Measurements from ENCODE around the gene ADCK2.

DNA sequence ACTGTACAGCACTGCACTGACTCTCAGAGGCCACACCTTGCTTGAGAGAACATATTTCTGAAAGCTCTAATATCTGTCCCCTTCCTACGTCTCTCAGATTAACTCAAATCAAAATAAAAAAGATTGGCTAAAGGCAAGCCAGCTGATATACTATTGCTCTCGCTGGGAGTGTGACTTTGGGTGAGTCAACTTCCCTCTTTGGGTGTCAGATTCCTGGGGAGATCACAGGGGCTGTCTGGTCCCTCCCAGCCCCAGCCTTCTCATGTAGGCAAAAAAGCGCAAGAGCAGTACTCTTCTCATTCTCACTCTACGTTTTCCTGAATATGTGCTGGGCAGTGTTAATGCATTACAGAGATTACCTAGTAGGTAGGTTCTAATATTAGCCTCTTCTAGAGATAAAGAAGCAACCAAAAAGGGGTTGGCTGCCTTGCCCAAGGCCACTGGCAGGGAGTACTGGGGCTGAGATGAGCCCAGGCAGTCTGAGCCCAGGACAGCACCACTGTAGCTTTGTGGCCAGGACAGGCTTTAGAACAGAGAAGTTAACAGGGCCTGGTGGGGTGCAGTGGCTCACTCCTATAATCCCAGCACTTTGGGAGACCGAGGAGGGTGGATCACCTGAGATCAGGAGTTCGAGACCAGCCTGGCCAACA is 23.1 kb upstream of the ADCK2 start:
- TF ChIP-seq SP1 (IDR thresholded peaks at IDR 0.05) (no peak), ARNT (IDR thresholded peaks at IDR 0.05) (no peak)

All from HEK293T (cell line).